Fibroblast of the aortic adventitia (primary cell): Measurements from ENCODE around the gene HBE1. TPM values are rescaled to one million over a fixed set of nuclear protein-coding genes. Genes with fewer than 3 reads are reported as not detected.
A peak's percentile ranks its signal among the peaks of the same experiment; 100 is the strongest.

Experiments
- DNase-seq: peaks from one replicate; pipeline ENCODE4 v3.0.0-alpha.2; 2010; ENCODE audit warnings: low read depth
- H3K4me3 ChIP-seq: 2 replicates; pipeline ENCODE4 v1.5.1; 2011; ENCODE audit warnings: low read depth, mild to moderate bottlenecking, control low read depth, low read length, moderate library complexity
- CTCF ChIP-seq: IDR thresholded peaks from 2 replicates; pipeline ENCODE4 v1.5.1; 2011; ENCODE audit warnings: mild to moderate bottlenecking, low read length, control low read depth, inconsistent platforms; ENCODE audit not compliant: insufficient read depth
- total RNA-seq: library from RNA; depleted of rRNA; stranded (reverse); fragments of >200 nt; gene quantifications from 2 replicates; pipeline ENCODE4 v1.2.3, GENCODE V29; 2012; ENCODE audit warnings: low replicate concordance

HBE1 gene
- total RNA-seq, 1 donor, result not detected

- H3K4me3 ChIP-seq, result no peak overlapping the region
- no peak for TF ChIP-seq CTCF
- no peak for DNase-seq
These were observed 16.1 kb upstream of the HBE1 start for GRCh38 chr11:5285703-5286340.

GRCh38 chr11:5284637-5285036 is 14.9 kb upstream of the HBE1 start:
- no peak for DNase-seq
- no peak for TF ChIP-seq CTCF
- no peak overlapping the region for H3K4me3 ChIP-seq

- no peak for TF ChIP-seq CTCF
- no peak for DNase-seq
- H3K4me3 ChIP-seq, result no peak overlapping the region
These were observed 14.1 kb upstream of the HBE1 start for GRCh38 chr11:5283882-5284281.

GRCh38 chr11:5283086-5283485 is 13.3 kb upstream of the HBE1 start:
- no peak for DNase-seq
- TF ChIP-seq CTCF, result no peak
- H3K4me3 ChIP-seq, result no peak overlapping the region

- H3K4me3 ChIP-seq, result no peak overlapping the region
- DNase-seq, result no peak
- no peak for TF ChIP-seq CTCF
These were observed 12.9 kb upstream of the HBE1 start for GRCh38 chr11:5282628-5283027.

GRCh38 chr11:5281596-5281995 is 11.9 kb upstream of the HBE1 start:
- DNase-seq, result no peak
- no peak for TF ChIP-seq CTCF
- no peak overlapping the region for H3K4me3 ChIP-seq

- no peak for TF ChIP-seq CTCF
- peak; percentile 99 for DNase-seq
- no peak overlapping the region for H3K4me3 ChIP-seq
These were observed 10.9 kb upstream of the HBE1 start for GRCh38 chr11:5280582-5281102.
